Right lobe of liver (tissue), 4 donors: ENCODE results near the gene MAGEB17.
"Not testable (repeated sequence)": the region's sequence is repeated elsewhere in the genome, so short reads cannot be mapped to it uniquely, and the experiment has no call there.

ENCODE experiments used
- POLR2A ChIP-seq: fragments of 450-650 bp; IDR thresholded peaks from one replicate; pipeline ENCODE4 v1.6.1; 2017; ENCODE audit warnings: antibody characterized with exemption, mild to moderate bottlenecking
- TF ChIP-seq, protein P1 (sequence below), 4 donors: fragments of 200-600 bp in 3 of 4; fragments of 450-650 bp in 1 of 4; IDR thresholded peaks; one replicate each; pipeline versions ENCODE4 v1.5.1 to v1.8.0; 2016 to 2022; ENCODE audit warnings: antibody characterized with exemption in 4 of 4, mild to moderate bottlenecking in 2 of 4
- donor health status: DM: no; HTN: no; CAD: no.
- donor health status: DM: no; HTN: no; CAD: no.
- donor health status: DM: no; HTN: yes; CAD: no.

DNA sequence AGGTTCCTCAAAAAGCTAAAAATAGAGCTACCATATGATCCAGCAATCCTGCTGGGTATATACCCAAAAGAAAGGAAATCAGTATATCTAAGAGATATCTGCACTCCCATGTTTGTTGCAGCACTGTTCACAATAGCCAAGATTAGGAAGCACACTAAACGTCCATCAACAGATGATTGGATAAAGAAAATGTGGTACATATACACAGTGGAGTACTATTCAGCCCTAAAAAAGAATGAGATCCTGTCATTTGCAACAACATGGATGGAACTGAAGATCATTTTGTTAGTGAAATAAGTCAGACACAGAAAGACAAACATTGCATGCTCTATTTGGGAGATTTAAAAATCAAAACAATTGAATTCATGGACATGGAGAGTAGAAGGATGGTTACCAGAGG, 22.2 kb upstream of the MAGEB17 start:
- TF ChIP-seq POLR2A: not testable (repeated sequence)
- TF ChIP-seq, protein P1, sequence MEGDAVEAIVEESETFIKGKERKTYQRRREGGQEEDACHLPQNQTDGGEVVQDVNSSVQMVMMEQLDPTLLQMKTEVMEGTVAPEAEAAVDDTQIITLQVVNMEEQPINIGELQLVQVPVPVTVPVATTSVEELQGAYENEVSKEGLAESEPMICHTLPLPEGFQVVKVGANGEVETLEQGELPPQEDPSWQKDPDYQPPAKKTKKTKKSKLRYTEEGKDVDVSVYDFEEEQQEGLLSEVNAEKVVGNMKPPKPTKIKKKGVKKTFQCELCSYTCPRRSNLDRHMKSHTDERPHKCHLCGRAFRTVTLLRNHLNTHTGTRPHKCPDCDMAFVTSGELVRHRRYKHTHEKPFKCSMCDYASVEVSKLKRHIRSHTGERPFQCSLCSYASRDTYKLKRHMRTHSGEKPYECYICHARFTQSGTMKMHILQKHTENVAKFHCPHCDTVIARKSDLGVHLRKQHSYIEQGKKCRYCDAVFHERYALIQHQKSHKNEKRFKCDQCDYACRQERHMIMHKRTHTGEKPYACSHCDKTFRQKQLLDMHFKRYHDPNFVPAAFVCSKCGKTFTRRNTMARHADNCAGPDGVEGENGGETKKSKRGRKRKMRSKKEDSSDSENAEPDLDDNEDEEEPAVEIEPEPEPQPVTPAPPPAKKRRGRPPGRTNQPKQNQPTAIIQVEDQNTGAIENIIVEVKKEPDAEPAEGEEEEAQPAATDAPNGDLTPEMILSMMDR (IDR thresholded peaks at IDR 0.05): not testable (repeated sequence)
